BLaER1 (cell line): Measurements from ENCODE around the gene SLF2.
"Not testable (repeated sequence)": the region's sequence is repeated elsewhere in the genome, so short reads cannot be mapped to it uniquely, and the experiment has no call there.

Experiments
- H3K27ac ChIP-seq: shearing (Covaris generic); formaldehyde crosslinking; 2 replicates; pipeline ENCODE4 v1.8.1; 2022
- H3K27me3 ChIP-seq: shearing (Covaris generic); formaldehyde crosslinking; 2 replicates; pipeline ENCODE4 v1.8.1; 2022
- H3K36me3 ChIP-seq: shearing (Covaris generic); formaldehyde crosslinking; 2 replicates; pipeline ENCODE4 v1.8.1; 2022
- H3K4me1 ChIP-seq: shearing (Covaris generic); formaldehyde crosslinking; 2 replicates; pipeline ENCODE4 v1.8.1; 2022
- H3K4me2 ChIP-seq: shearing (Covaris generic); formaldehyde crosslinking; 2 replicates; pipeline ENCODE4 v1.8.1; 2022
- H3K4me3 ChIP-seq: shearing (Covaris generic); formaldehyde crosslinking; 2 replicates; pipeline ENCODE4 v1.8.1; 2022
- H3K9ac ChIP-seq: shearing (Covaris generic); formaldehyde crosslinking; 2 replicates; pipeline ENCODE4 v1.8.1; 2022
- H3K9me3 ChIP-seq: shearing (Covaris generic); formaldehyde crosslinking; 2 replicates; pipeline ENCODE4 v1.8.1; 2022
- H4K20me1 ChIP-seq: shearing (Covaris generic); formaldehyde crosslinking; 2 replicates; pipeline ENCODE4 v1.8.1; 2022
- Cebpa-rat ChIP-seq: shearing (Covaris generic); IDR thresholded peaks from 2 replicates; pipeline ENCODE4 v1.8.1; 2022

Gene SLF2

GRCh38 chr10:100879741-100880360 is 32.9 kb upstream of the SLF2 start:
- H3K9me3 ChIP-seq, result no peaks in the 10 kb centered on the region
- no peak for TF ChIP-seq Cebpa-rat
- no peak overlapping the region for H3K4me3 ChIP-seq
- no peaks in the 10 kb centered on the region for H3K36me3 ChIP-seq
- peaks cover 24% of the 10 kb centered on the region; the same call in 1 of the 2 replicates for H3K4me1 ChIP-seq
- no peaks in the 10 kb centered on the region for H4K20me1 ChIP-seq
- H3K9ac ChIP-seq, result no peak overlapping the region
- H3K4me2 ChIP-seq, result no peak overlapping the region
- H3K27ac ChIP-seq, result no peak overlapping the region
- no peaks in the 10 kb centered on the region for H3K27me3 ChIP-seq

GRCh38 chr10:100881556-100882213 is 31.1 kb upstream of the SLF2 start:
- H3K9ac ChIP-seq, result no peak overlapping the region
- H3K27me3 ChIP-seq, result no peaks in the 10 kb centered on the region
- H3K9me3 ChIP-seq, result no peaks in the 10 kb centered on the region
- H3K4me3 ChIP-seq, result no peak overlapping the region
- no peak for TF ChIP-seq Cebpa-rat
- H3K4me2 ChIP-seq, result peak overlapping the region; percentile 14; the same call in 1 of the 2 replicates
- H3K36me3 ChIP-seq, result no peaks in the 10 kb centered on the region
- H3K27ac ChIP-seq, result no peak overlapping the region
- peaks cover 32% of the 10 kb centered on the region for H3K4me1 ChIP-seq
- no peaks in the 10 kb centered on the region for H4K20me1 ChIP-seq

- Histone ChIP-seq H3K4me2 (peak overlapping the region; percentile 14; the same call in 1 of the 2 replicates), H4K20me1 (no peaks in the 10 kb centered on the region), H3K27me3 (no peaks in the 10 kb centered on the region), H3K36me3 (no peaks in the 10 kb centered on the region), H3K27ac (no peak overlapping the region), H3K4me3 (no peak overlapping the region), H3K9me3 (no peaks in the 10 kb centered on the region), H3K9ac (no peak overlapping the region), H3K4me1 (peaks cover 34% of the 10 kb centered on the region)
- no peak for TF ChIP-seq Cebpa-rat
Observed at GRCh38 chr10:100882252-100882651, 30.5 kb upstream of the SLF2 start.

DNA sequence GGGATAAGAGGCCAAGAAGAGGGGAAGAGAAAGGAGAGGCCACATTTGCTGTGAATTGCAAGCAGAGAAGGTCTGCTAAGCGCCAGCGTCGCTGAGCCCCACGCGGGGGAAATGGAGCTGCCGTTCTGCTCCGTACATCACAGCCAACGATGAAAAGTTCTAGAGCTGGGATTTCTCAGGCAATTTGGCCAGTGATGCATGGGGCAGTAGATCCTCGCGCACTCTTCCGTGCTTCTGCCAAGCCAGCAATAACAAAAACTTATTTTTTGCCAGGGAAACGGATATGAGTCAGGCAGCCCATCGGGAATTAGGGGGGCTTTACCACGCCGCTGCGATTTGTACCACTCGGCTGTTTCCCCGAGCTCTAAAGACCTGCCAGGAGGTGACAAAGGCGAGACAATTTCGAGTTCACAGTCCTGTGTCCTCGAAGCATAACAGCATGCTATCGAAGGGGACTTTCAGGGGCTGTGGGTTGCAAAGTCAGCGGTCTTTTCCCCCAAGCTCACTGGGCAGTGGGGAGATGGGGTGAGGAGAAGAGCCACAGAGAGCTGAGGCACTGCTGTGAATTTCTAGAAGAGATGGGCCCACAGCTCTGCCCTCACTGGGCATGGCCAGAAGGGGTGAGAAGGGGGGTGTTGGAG is 30.0 kb upstream of the SLF2 start:
- Histone ChIP-seq H3K4me3 (no peak overlapping the region), H3K9me3 (no peaks in the 10 kb centered on the region), H3K27ac (no peak overlapping the region), H3K9ac (no peak overlapping the region), H4K20me1 (no peaks in the 10 kb centered on the region), H3K4me1 (peaks cover 38% of the 10 kb centered on the region), H3K36me3 (no peaks in the 10 kb centered on the region), H3K27me3 (no peaks in the 10 kb centered on the region), H3K4me2 (no peak overlapping the region)
- TF ChIP-seq Cebpa-rat, result no peak

DNA sequence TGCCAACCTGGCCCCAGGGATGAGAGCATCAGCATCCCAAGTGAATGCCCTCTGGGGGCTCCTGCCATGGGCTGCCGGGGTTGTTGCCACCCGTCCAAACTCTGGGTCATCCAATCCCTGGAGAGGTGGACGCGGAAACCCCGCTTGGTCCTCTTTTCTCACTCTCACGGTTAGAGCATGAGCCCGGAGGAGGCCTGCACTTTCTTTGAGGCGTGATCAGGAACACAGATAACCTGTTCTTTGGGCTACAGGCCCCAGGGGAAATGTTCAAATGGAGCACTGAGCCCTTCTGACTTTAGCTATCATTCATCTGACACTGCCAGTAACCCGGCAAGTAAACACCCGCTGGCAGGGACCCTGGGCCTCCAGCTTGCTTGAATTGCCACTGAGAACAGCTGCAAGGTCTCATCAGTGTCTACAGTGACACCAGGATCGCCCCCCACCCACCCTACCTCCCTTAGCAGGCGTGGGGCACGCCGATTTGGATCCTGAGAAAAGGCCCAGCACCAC is 29.4 kb upstream of the SLF2 start:
- no peak overlapping the region for H3K4me3 ChIP-seq
- H3K4me1 ChIP-seq, result peaks cover 32% of the 10 kb centered on the region
- H4K20me1 ChIP-seq, result no peaks in the 10 kb centered on the region
- H3K9ac ChIP-seq, result no peak overlapping the region
- H3K27me3 ChIP-seq, result no peaks in the 10 kb centered on the region
- H3K9me3 ChIP-seq, result no peaks in the 10 kb centered on the region
- H3K27ac ChIP-seq, result no peak overlapping the region
- no peak for TF ChIP-seq Cebpa-rat
- no peaks in the 10 kb centered on the region for H3K36me3 ChIP-seq
- no peak overlapping the region for H3K4me2 ChIP-seq

DNA sequence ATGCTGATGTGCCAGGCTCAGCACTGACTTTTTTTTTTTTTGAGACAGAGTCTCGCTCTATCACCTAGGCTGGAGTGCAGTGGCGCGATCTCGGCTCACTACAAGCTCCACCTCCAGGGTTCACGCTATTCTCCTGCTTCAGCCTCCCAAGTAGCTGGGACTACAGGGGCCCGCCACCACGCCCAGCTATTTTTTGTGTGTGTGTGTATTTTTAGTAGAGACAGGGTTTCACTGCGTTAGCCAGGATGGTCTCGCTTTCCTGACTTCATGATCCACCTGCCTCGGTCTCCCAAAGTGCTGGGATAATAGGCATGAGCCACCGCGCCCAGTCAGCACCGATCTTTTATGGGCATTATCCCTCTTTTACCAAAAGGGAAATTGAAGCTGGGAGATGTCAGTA is 27.2 kb upstream of the SLF2 start:
- H3K27ac ChIP-seq, result not testable (repeated sequence)

DNA sequence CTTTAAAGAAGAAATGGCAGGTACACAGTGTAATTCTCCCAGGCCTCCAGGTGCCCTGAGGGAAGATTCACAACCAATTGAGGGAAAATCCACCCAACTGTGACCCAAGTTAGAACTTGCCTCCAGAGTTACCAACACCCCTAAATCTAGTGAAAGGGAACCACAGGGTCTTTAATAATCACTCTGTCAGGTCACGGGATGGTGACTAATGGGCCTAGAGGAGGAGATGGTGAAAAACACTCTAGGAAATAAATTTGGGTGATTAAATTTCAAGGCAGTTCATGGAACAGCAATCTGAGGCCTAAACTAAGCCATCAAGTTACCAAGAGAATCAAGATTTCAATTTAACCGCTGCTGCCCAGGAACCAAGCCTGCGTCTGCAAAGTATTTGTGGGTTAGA is 26.7 kb upstream of the SLF2 start:
- no peak for TF ChIP-seq Cebpa-rat
- 0 out of 2 replicates have a peak overlapping the region, but pooled peaks have one; percentile 23 for H3K9ac ChIP-seq
- no peak overlapping the region for H3K4me3 ChIP-seq
- H3K9me3 ChIP-seq, result no peaks in the 10 kb centered on the region
- no peaks in the 10 kb centered on the region for H4K20me1 ChIP-seq
- peak overlapping the region; percentile 71 for H3K4me2 ChIP-seq
- no peaks in the 10 kb centered on the region for H3K27me3 ChIP-seq
- H3K36me3 ChIP-seq, result no peaks in the 10 kb centered on the region
- H3K4me1 ChIP-seq, result peaks cover 30% of the 10 kb centered on the region
- H3K27ac ChIP-seq, result peak overlapping the region; percentile 64

More for the DNA sequence above, 27.2 kb upstream of the SLF2 start:
- not testable (repeated sequence) for H3K36me3 ChIP-seq, H3K4me2 ChIP-seq, H3K4me3 ChIP-seq, H3K9ac ChIP-seq, H4K20me1 ChIP-seq, H3K9me3 ChIP-seq, H3K27me3 ChIP-seq
- peaks cover 32% of the 10 kb centered on the region for H3K4me1 ChIP-seq

- H3K36me3 ChIP-seq, result no peaks in the 10 kb centered on the region
- H3K4me2 ChIP-seq, result peak overlapping the region; percentile 71
- peak overlapping the region; percentile 64 for H3K27ac ChIP-seq
- H3K9me3 ChIP-seq, result no peaks in the 10 kb centered on the region
- no peak for TF ChIP-seq Cebpa-rat
- no peaks in the 10 kb centered on the region for H3K27me3 ChIP-seq
- no peak overlapping the region for H3K4me3 ChIP-seq
- H4K20me1 ChIP-seq, result no peaks in the 10 kb centered on the region
- 0 out of 2 replicates have a peak overlapping the region, but pooled peaks have one; percentile 23 for H3K9ac ChIP-seq
- H3K4me1 ChIP-seq, result peaks cover 26% of the 10 kb centered on the region
Observed at GRCh38 chr10:100886521-100886920, 26.2 kb upstream of the SLF2 start.

- Histone ChIP-seq H3K4me1 (peaks cover 21% of the 10 kb centered on the region), H3K4me3 (no peak overlapping the region), H3K36me3 (no peaks in the 10 kb centered on the region), H3K9me3 (no peaks in the 10 kb centered on the region), H3K27me3 (no peaks in the 10 kb centered on the region), H3K4me2 (peak overlapping the region; percentile 71), H3K9ac (0 out of 2 replicates have a peak overlapping the region, but pooled peaks have one; percentile 23), H4K20me1 (no peaks in the 10 kb centered on the region), H3K27ac (peak overlapping the region; percentile 64)
- no peak for TF ChIP-seq Cebpa-rat
Observed at GRCh38 chr10:100886963-100887362, 25.8 kb upstream of the SLF2 start.

GRCh38 chr10:100887761-100888296 is 24.9 kb upstream of the SLF2 start:
- TF ChIP-seq Cebpa-rat, result no peak
- Histone ChIP-seq H3K9ac (no peak overlapping the region), H3K4me3 (no peak overlapping the region), H3K36me3 (no peaks in the 10 kb centered on the region), H3K27ac (no peak overlapping the region), H3K9me3 (no peaks in the 10 kb centered on the region), H3K4me1 (peaks cover 20% of the 10 kb centered on the region), H3K4me2 (no peak overlapping the region), H4K20me1 (no peaks in the 10 kb centered on the region), H3K27me3 (no peaks in the 10 kb centered on the region)
